ENCODE data around the gene HNRNPF. TPM values are rescaled to one million over a fixed set of nuclear protein-coding genes. Genes with fewer than 3 reads are reported as not detected.

The HNRNPF gene
- total RNA-seq, 4 donors from 2014 or later = 86.2 to 211 (median 142) TPM

GRCh38 chr10:43386549-43386948 is 22.4 kb downstream of the HNRNPF start:
- no peak for TF ChIP-seq CTCF (IDR thresholded peaks at IDR 0.05)
- TF ChIP-seq POLR2A (IDR thresholded peaks at IDR 0.05) = no peak
- H3K36me3 ChIP-seq = no peaks in the 10 kb centered on the region

GRCh38 chr10:43385412-43386004 is 23.5 kb downstream of the HNRNPF start:
- H3K4me1 ChIP-seq = no peaks in the 10 kb centered on the region
- no peak overlapping the region for H3K4me3 ChIP-seq
- TF ChIP-seq CTCF (IDR thresholded peaks at IDR 0.05) = no peak
- no peak for TF ChIP-seq POLR2A (IDR thresholded peaks at IDR 0.05)
- intact Hi-C loops (cut with DNase I; ENCODE audit: low total_unique reads) = no loop called here
- no peak for DNase-seq
- no peaks in the 10 kb centered on the region for H3K27me3 ChIP-seq
- H3K27ac ChIP-seq = no peak overlapping the region
- H3K36me3 ChIP-seq = no peaks in the 10 kb centered on the region
- H3K9me3 ChIP-seq = no peaks in the 10 kb centered on the region

More at GRCh38 chr10:43386549-43386948, 22.4 kb downstream of the HNRNPF start:
- no peaks in the 10 kb centered on the region for H3K27me3 ChIP-seq
- DNase-seq = no peak
- intact Hi-C loops (cut with DNase I; ENCODE audit: low total_unique reads) = no loop called here
- no peaks in the 10 kb centered on the region for H3K4me1 ChIP-seq
- no peaks in the 10 kb centered on the region for H3K9me3 ChIP-seq
- H3K4me3 ChIP-seq = no peak overlapping the region
- no peak overlapping the region for H3K27ac ChIP-seq

- no peak overlapping the region for H3K27ac ChIP-seq
- no peaks in the 10 kb centered on the region for H3K36me3 ChIP-seq
- no peaks in the 10 kb centered on the region for H3K27me3 ChIP-seq
- intact Hi-C loops (cut with DNase I; ENCODE audit: low total_unique reads) = no loop called here
- DNase-seq = no peak
- H3K4me3 ChIP-seq = no peak overlapping the region
- TF ChIP-seq POLR2A (IDR thresholded peaks at IDR 0.05) (no peak), CTCF (IDR thresholded peaks at IDR 0.05) (no peak)
- no peaks in the 10 kb centered on the region for H3K9me3 ChIP-seq
- no peaks in the 10 kb centered on the region for H3K4me1 ChIP-seq
Observed at GRCh38 chr10:43384252-43385221, 24.4 kb downstream of the HNRNPF start.

GRCh38 chr10:43383204-43383971 is 25.6 kb downstream of the HNRNPF start:
- no peaks in the 10 kb centered on the region for H3K4me1 ChIP-seq
- H3K9me3 ChIP-seq = no peaks in the 10 kb centered on the region
- no peak overlapping the region for H3K4me3 ChIP-seq
- H3K36me3 ChIP-seq = no peaks in the 10 kb centered on the region
- H3K27me3 ChIP-seq = no peaks in the 10 kb centered on the region
- no peak overlapping the region for H3K27ac ChIP-seq
- no peak for TF ChIP-seq CTCF (IDR thresholded peaks at IDR 0.05)
- DNase-seq = no peak
- intact Hi-C loops (cut with DNase I; ENCODE audit: low total_unique reads) = no loop called here
